ENCODE results near the gene CHAMP1. TPM values are rescaled to one million over a fixed set of nuclear protein-coding genes. Genes with fewer than 3 reads are reported as not detected.

CHAMP1 gene
- total and polyA plus RNA-seq, 2 of the 4 experiments (the other 2 are of a cell fraction) = 13.3 to 32.7 TPM

DNA sequence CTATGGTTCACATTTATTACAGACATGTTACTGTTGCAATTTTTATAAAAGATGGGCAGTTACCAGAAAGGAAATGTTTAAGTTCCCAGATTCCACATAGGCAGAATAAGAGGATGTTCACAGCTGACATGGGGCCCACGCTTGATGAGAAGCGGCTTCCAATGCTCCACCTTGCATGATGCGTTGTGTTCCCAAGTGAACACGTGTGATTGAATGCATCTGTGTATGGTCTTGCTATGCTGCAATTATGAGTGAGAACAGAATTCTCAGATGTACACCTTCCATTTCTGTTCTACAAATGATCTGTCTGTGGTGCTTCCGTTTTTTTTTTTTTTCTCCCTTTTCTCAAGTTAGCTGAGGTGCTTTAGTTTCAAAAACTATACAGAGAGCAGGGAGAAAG lies 17.4 kb upstream of the CHAMP1 start:
- Histone ChIP-seq H3K4me3 (ENCODE audit: insufficient read depth, low read depth, low read length) (no peak overlapping the region), H3K14ac (replicated peaks; ENCODE audit: low read depth, low read length) (no peak overlapping the region), H3K4ac (ENCODE audit: low read depth, low read length) (no peak overlapping the region), H3K4me2 (ENCODE audit: low read depth, low read length) (no peak overlapping the region), H2BK120ac (ENCODE audit: low read depth, low read length) (no peak overlapping the region), H2AFZ (replicated peaks; ENCODE audit: low read length, poor library complexity) (no peak overlapping the region), H3K9ac (ENCODE audit: low read depth, low read length) (no peak overlapping the region), H3K56ac (ENCODE audit: extremely low read depth, insufficient read depth, low read length) (no peak overlapping the region), H3K9me3 (ENCODE audit: control insufficient read depth, insufficient read depth, low read length) (no peaks in the 10 kb centered on the region), H2BK20ac (ENCODE audit: low read depth, low read length) (no peak overlapping the region), H4K5ac (ENCODE audit: low read depth, low read length) (no peak overlapping the region), H4K91ac (ENCODE audit: insufficient read depth, low read depth, low read length) (no peak overlapping the region), H4K8ac (ENCODE audit: low read depth in 2 of 2, low read length in 2 of 2) (no peak overlapping the region), H2AK9ac (replicated peaks; ENCODE audit: low read depth, low read length, poor library complexity) (no peak overlapping the region), H3K79me1 (ENCODE audit: low read depth in 1 of 2, low read length in 2 of 2) (peaks cover 17 to 52% of the 10 kb centered on the region in 2 experiments), H2BK15ac (ENCODE audit: low read depth, low read length) (no peak overlapping the region), H2BK5ac (ENCODE audit: low read depth, low read length, poor library complexity, severe bottlenecking) (no peak overlapping the region), H3K4me1 (ENCODE audit: control insufficient read depth, insufficient read depth, low read length) (no peaks in the 10 kb centered on the region), H3K9me1 (ENCODE audit: insufficient read depth, low read length) (peaks cover 9% of the 10 kb centered on the region), H2AK5ac (ENCODE audit: low read depth, low read length) (no peak overlapping the region), H4K20me1 (ENCODE audit: insufficient read depth, low read length) (no peaks in the 10 kb centered on the region; the same call in 1 of the 2 replicates), H3K27me3 (ENCODE audit: control insufficient read depth, insufficient read depth, low read length) (no peaks in the 10 kb centered on the region), H3K27ac (ENCODE audit: insufficient read depth, low read length) (no peak overlapping the region), H3K23ac (ENCODE audit: low read depth, low read length) (no peak overlapping the region), H3K36me3 (ENCODE audit: control insufficient read depth, insufficient read depth, low read length) (peaks cover 34% of the 10 kb centered on the region), H3K18ac (ENCODE audit: low read depth, low read length) (no peak overlapping the region)
- BruUV-seq (replicated peaks) = no TSS peak
- no peak for DNase-seq
- intact Hi-C loops (cut with micrococcal nuclease) (no loop called here), dilution Hi-C loops (cut with HindIII; ENCODE audit: low sequenced_read_pairs, unreplicated experiment) (no loop called here), in situ Hi-C loops (cut with MboI; ENCODE audit: low sequenced_read_pairs) (no loop called here)
- no peak for ATAC-seq (ENCODE audit: low read depth)
- ChIA-PET POLR2A (ENCODE audit: unreplicated experiment) (no interaction called here), CTCF (no interaction called here)
- no CpG with 5 or more reads among the region's 5 CpGs for WGBS, 2 experiments (ENCODE audit: extremely low coverage in 2 of 2, insufficient read length in 1 of 2)
- no peak for TF ChIP-seq RCOR1 (IDR thresholded peaks at IDR 0.05; ENCODE audit: insufficient replicate concordance, low read length)
- no peak for TF ChIP-seq CEBPB (IDR thresholded peaks at IDR 0.05; ENCODE audit: low read depth, low read length)
- TF ChIP-seq RFX5 (IDR thresholded peaks at IDR 0.05; ENCODE audit: low read depth, low read length) = no peak
- no peak for TF ChIP-seq FOS (IDR thresholded peaks at IDR 0.05; ENCODE audit: low read depth, low read length)
- TF ChIP-seq ELK1 (IDR thresholded peaks at IDR 0.05; ENCODE audit: borderline replicate concordance, low read depth, low read length) = no peak
- no peak for TF ChIP-seq BHLHE40 (IDR thresholded peaks at IDR 0.05; ENCODE audit: low read depth, low read length)
- no peak for TF ChIP-seq MXI1 (IDR thresholded peaks at IDR 0.05; ENCODE audit: borderline replicate concordance, low read depth, low read length)
- no peak for TF ChIP-seq RAD21 (IDR thresholded peaks at IDR 0.05; ENCODE audit: low read length)
- no peak for TF ChIP-seq POLR2A (IDR thresholded peaks at IDR 0.05; ENCODE audit: low read depth, low read length)
- no peak for TF ChIP-seq MAZ (IDR thresholded peaks at IDR 0.05; ENCODE audit: borderline replicate concordance, low read depth, low read length)
- no peak for TF ChIP-seq CHD1 (IDR thresholded peaks at IDR 0.05; ENCODE audit: low read depth, low read length)
- TF ChIP-seq MAFK (IDR thresholded peaks at IDR 0.05; ENCODE audit: low read depth, low read length) = no peak
- no peak for TF ChIP-seq SMC3 (IDR thresholded peaks at IDR 0.05; ENCODE audit: low read depth, low read length)
- no peak for TF ChIP-seq NFE2L2 (IDR thresholded peaks at IDR 0.05; ENCODE audit: low read depth, low read length)
- TF ChIP-seq CTCF (conservative IDR thresholded peaks at IDR 0.05; ENCODE audit: low read depth, low read length) = no peak
- no peak for TF ChIP-seq USF2 (IDR thresholded peaks at IDR 0.05; ENCODE audit: low read depth, low read length)

All from IMR-90 (cell line).